Measurements from ENCODE around the gene LLGL2.
A peak's percentile ranks its signal among the peaks of the same experiment; 100 is the strongest.

The LLGL2 gene

DNA sequence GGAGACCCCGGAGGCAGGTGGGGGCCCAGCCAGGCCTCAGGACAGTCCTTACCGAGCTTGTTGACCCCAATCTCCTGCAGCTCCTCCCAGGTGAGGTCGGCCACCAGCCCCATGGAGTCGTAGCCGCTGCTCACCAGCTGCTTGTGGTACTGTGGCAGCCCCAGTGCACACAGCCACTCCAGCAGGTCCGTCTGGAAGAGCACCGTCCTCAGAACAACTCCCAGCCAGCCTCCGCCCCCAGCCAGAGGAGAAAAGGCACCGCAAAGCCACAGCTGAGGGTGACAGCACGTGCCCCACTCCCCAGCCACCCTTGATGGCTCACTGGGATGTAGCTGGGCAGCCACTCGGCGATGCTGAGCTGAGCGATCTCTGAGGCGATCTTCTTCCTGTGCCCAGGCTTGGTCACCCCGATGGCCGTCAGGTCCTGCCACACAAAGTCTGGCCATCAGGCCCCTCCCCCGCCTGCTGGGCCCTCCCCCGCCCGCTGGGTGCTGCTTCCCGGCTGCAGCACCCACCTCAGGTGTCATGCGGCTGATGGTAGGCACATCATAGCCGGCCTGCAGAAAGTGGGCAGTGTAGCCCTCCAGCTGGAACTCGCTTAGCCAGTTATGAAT is 22.1 kb upstream of the LLGL2 start:
- H4K20me1 ChIP-seq (ENCODE audit: insufficient read depth): no peaks in the 10 kb centered on the region
- no peaks in the 10 kb centered on the region for H3K27me3 ChIP-seq (ENCODE audit: insufficient read depth, low read depth)
- no peak overlapping the region for H3K4me3 ChIP-seq (IDR thresholded peaks at IDR 0.05; ENCODE audit: insufficient read depth, low read depth, low read length)
- no peak overlapping the region for H2AFZ ChIP-seq (ENCODE audit: low read depth)
- no peak overlapping the region for H3K9ac ChIP-seq
- H3K4me2 ChIP-seq: no peak overlapping the region
- no peaks in the 10 kb centered on the region for H3K4me1 ChIP-seq (ENCODE audit: low read depth, poor library complexity, severe bottlenecking)
- TF ChIP-seq, protein P1, sequence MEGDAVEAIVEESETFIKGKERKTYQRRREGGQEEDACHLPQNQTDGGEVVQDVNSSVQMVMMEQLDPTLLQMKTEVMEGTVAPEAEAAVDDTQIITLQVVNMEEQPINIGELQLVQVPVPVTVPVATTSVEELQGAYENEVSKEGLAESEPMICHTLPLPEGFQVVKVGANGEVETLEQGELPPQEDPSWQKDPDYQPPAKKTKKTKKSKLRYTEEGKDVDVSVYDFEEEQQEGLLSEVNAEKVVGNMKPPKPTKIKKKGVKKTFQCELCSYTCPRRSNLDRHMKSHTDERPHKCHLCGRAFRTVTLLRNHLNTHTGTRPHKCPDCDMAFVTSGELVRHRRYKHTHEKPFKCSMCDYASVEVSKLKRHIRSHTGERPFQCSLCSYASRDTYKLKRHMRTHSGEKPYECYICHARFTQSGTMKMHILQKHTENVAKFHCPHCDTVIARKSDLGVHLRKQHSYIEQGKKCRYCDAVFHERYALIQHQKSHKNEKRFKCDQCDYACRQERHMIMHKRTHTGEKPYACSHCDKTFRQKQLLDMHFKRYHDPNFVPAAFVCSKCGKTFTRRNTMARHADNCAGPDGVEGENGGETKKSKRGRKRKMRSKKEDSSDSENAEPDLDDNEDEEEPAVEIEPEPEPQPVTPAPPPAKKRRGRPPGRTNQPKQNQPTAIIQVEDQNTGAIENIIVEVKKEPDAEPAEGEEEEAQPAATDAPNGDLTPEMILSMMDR (conservative IDR thresholded peaks at IDR 0.05; ENCODE audit: low read depth, low read length): no peak
- H3K27ac ChIP-seq: no peak overlapping the region
- no peaks in the 10 kb centered on the region for H3K79me2 ChIP-seq (ENCODE audit: insufficient read depth, low read depth)
- H3K36me3 ChIP-seq (ENCODE audit: insufficient read depth): no peaks in the 10 kb centered on the region

DNA sequence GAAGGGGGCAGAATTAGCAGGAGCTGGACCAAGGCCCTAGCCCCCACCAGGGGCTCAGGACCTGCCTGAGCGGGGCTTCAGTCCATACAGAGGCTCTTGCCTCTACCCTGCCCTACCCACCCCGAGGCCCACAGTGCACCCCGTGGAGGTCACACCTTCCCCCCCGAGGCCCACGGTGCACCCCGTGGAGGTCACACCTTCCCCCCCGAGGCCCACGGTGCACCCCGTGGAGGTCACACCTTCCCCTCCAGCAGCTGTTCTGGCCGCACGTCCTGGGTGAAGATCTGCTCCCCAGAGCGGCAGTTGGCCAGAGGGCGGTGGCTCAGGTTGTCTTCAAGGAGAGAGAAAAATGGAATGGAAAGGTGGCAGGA is 21.5 kb upstream of the LLGL2 start:
- H3K79me2 ChIP-seq (ENCODE audit: insufficient read depth, low read depth): no peaks in the 10 kb centered on the region
- no peaks in the 10 kb centered on the region for H3K27me3 ChIP-seq (ENCODE audit: insufficient read depth, low read depth)
- H3K4me3 ChIP-seq (IDR thresholded peaks at IDR 0.05; ENCODE audit: insufficient read depth, low read depth, low read length): no peak overlapping the region
- no peak overlapping the region for H3K4me2 ChIP-seq
- H3K36me3 ChIP-seq (ENCODE audit: insufficient read depth): no peaks in the 10 kb centered on the region
- no peaks in the 10 kb centered on the region for H3K4me1 ChIP-seq (ENCODE audit: low read depth, poor library complexity, severe bottlenecking)
- no peaks in the 10 kb centered on the region for H4K20me1 ChIP-seq (ENCODE audit: insufficient read depth)
- no peak overlapping the region for H3K27ac ChIP-seq
- TF ChIP-seq, protein P1 (conservative IDR thresholded peaks at IDR 0.05; ENCODE audit: low read depth, low read length): no peak
- H3K9ac ChIP-seq: no peak overlapping the region
- H2AFZ ChIP-seq (ENCODE audit: low read depth): no peak overlapping the region

DNA sequence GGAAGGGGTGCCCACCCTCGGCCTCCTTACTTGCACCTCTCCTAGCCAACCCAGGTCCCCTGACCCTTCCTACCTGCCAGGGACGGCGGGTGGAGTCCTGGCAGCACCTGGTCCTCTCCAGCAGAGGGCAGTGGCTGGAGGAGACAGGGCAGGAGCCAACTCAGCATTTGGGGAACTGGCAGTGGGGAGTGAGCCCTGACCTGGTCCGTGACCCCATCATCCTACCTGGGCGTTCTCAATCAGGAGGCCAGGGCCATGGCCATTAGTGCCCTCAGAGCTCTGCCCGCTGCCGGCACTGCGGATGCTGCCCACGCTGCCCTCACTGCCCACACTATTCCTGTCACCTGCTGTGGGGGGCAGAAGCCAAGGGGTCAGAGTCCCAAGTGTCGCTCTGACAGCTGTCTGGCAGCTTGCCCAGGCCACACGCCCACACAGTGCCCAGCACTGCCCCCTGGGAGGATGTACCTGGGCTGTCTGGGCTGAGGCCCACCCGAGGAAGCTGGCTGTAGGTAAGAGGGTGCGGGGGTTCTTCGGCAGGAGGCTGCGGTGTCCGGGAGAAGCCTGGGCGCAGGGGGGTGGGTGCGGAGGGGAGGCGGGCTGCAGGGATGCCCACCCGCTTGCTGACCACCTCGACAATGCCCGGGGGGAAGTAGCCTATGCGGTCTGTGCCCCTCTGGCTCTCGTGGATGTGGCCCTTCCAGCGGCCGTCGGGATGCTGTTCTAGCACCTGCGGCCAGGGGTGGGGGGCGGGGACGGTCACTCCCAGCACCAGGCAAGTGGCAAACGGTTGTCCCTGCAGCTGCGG is 20.9 kb upstream of the LLGL2 start:
- Histone ChIP-seq H3K4me2 (no peak overlapping the region), H3K79me2 (ENCODE audit: insufficient read depth, low read depth) (no peaks in the 10 kb centered on the region), H3K9ac (no peak overlapping the region), H3K36me3 (ENCODE audit: insufficient read depth) (no peaks in the 10 kb centered on the region), H4K20me1 (ENCODE audit: insufficient read depth) (no peaks in the 10 kb centered on the region), H3K27ac (no peak overlapping the region), H3K4me1 (ENCODE audit: low read depth, poor library complexity, severe bottlenecking) (no peaks in the 10 kb centered on the region), H3K27me3 (ENCODE audit: insufficient read depth, low read depth) (no peaks in the 10 kb centered on the region), H3K4me3 (IDR thresholded peaks at IDR 0.05; ENCODE audit: insufficient read depth, low read depth, low read length) (no peak overlapping the region), H2AFZ (ENCODE audit: low read depth) (no peak overlapping the region)
- TF ChIP-seq, protein P1 (conservative IDR thresholded peaks at IDR 0.05; ENCODE audit: low read depth, low read length): peak; percentile 62

DNA sequence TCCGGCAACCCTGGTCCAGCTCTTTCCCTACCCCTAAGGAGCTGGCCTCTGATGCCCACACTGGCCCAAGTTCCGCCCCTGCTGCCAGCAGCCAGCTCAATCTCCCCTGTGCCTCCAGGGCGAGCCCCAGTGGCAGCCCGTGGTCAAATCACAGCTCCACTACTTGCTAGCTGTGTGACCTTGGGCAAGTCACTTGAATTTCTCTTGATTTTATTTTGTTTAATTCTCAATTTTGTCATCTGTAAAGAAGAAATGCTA is 20.4 kb upstream of the LLGL2 start:
- Histone ChIP-seq H3K27me3 (ENCODE audit: insufficient read depth, low read depth) (no peaks in the 10 kb centered on the region), H3K4me1 (ENCODE audit: low read depth, poor library complexity, severe bottlenecking) (no peaks in the 10 kb centered on the region), H3K36me3 (ENCODE audit: insufficient read depth) (no peaks in the 10 kb centered on the region), H3K4me3 (IDR thresholded peaks at IDR 0.05; ENCODE audit: insufficient read depth, low read depth, low read length) (no peak overlapping the region), H4K20me1 (ENCODE audit: insufficient read depth) (no peaks in the 10 kb centered on the region), H3K4me2 (no peak overlapping the region), H3K79me2 (ENCODE audit: insufficient read depth, low read depth) (no peaks in the 10 kb centered on the region), H3K9ac (no peak overlapping the region), H3K27ac (no peak overlapping the region), H2AFZ (ENCODE audit: low read depth) (no peak overlapping the region)
- TF ChIP-seq, protein P1 (conservative IDR thresholded peaks at IDR 0.05; ENCODE audit: low read depth, low read length): no peak

Data from KMS-11 (cell line).